Stimulated activated CD8-positive, alpha-beta memory T cell treated with anti-CD3 and anti-CD28 coated beads, Interleukin-7, amount 100 ng/mL, for 4 hours (primary cell): ENCODE results near the gene CTPS1.
A peak's percentile ranks its signal among the peaks of the same experiment; 100 is the strongest.

Experiments used
- DNase-seq, 2 donors: peaks; one replicate each; pipeline ENCODE4 v3.0.0-alpha.2; 2020; ENCODE audit warnings: low read depth in 2 of 2

Gene CTPS1

GRCh38 chr1:40979241-40980067 lies at the start of gene CTPS1:
CTPS1 (plus strand) TSS chr1:40979696; CDS start chr1:40983291, 3,595 bp downstream.
- peak; percentile 90 to 94 for DNase-seq

GRCh38 chr1:40930174-40930964 lies 49.1 kb upstream of the CTPS1 start:
- DNase-seq, result no peak

- DNase-seq, result no peak
Measured at GRCh38 chr1:40931601-40932000, 47.9 kb upstream of the CTPS1 start.

GRCh38 chr1:40932006-40932405 lies 47.5 kb upstream of the CTPS1 start:
- no peak for DNase-seq

- DNase-seq, result no peak
Measured at GRCh38 chr1:40936931-40937339, 42.6 kb upstream of the CTPS1 start.

- no peak for DNase-seq
Measured at GRCh38 chr1:40938393-40938792, 41.1 kb upstream of the CTPS1 start.

- no peak for DNase-seq
Measured at GRCh38 chr1:40939320-40940059, 40.0 kb upstream of the CTPS1 start.

GRCh38 chr1:40944326-40944725 lies 35.2 kb upstream of the CTPS1 start:
- no peak for DNase-seq

GRCh38 chr1:40944841-40945430 lies 34.6 kb upstream of the CTPS1 start:
- DNase-seq, result no peak

- no peak for DNase-seq
Measured at GRCh38 chr1:40945491-40945973, 34.0 kb upstream of the CTPS1 start.

- peak; percentile 8 for DNase-seq
Measured at GRCh38 chr1:40948741-40949443, 30.6 kb upstream of the CTPS1 start.

GRCh38 chr1:40949563-40949962 lies 29.9 kb upstream of the CTPS1 start:
- no peak for DNase-seq

GRCh38 chr1:40951943-40952743 lies 27.4 kb upstream of the CTPS1 start:
- DNase-seq, result peak; percentile 17 to 35

- DNase-seq, result no peak
Measured at GRCh38 chr1:40952744-40953315, 26.7 kb upstream of the CTPS1 start.

- DNase-seq, result no peak
Measured at GRCh38 chr1:40954626-40955025, 24.9 kb upstream of the CTPS1 start.

GRCh38 chr1:40955266-40955665 lies 24.2 kb upstream of the CTPS1 start:
- DNase-seq, result no peak

- DNase-seq, result no peak
Measured at GRCh38 chr1:40956407-40956806, 23.1 kb upstream of the CTPS1 start.

GRCh38 chr1:40958210-40958609 lies 21.3 kb upstream of the CTPS1 start:
- no peak for DNase-seq

- no peak for DNase-seq
Measured at GRCh38 chr1:40965531-40965930, 14.0 kb upstream of the CTPS1 start.

GRCh38 chr1:40966417-40966816 lies 13.1 kb upstream of the CTPS1 start:
- no peak for DNase-seq
